Activated gamma-delta T cell (primary cell): ENCODE results near the gene LDB2.
"Not testable (repeated sequence)": the region's sequence is repeated elsewhere in the genome, so short reads cannot be mapped to it uniquely, and the experiment has no call there.

Experiments used
- DNase-seq: peaks from one replicate; lab custom pipeline; 2025; lab: John Stamatoyannopoulos, UW

Gene LDB2

GRCh38 chr4:16544869-16545268 lies 353.6 kb downstream of the LDB2 start:
- DNase-seq = no peak

GRCh38 chr4:16544251-16544721 lies 354.2 kb downstream of the LDB2 start:
- no peak for DNase-seq

- no peak for DNase-seq
Observed at GRCh38 chr4:16537926-16538325, 360.5 kb downstream of the LDB2 start.

GRCh38 chr4:16532240-16532970 lies 366.0 kb downstream of the LDB2 start:
- DNase-seq = no peak

- DNase-seq = no peak
Observed at GRCh38 chr4:16530688-16531635, 367.5 kb downstream of the LDB2 start.

GRCh38 chr4:16524911-16525554 lies 373.4 kb downstream of the LDB2 start:
- DNase-seq = no peak

GRCh38 chr4:16524406-16524805 lies 374.0 kb downstream of the LDB2 start:
- DNase-seq = no peak

GRCh38 chr4:16523526-16523925 lies 374.9 kb downstream of the LDB2 start:
- not testable (repeated sequence) for DNase-seq

- DNase-seq = no peak
Observed at GRCh38 chr4:16521156-16521915, 377.1 kb downstream of the LDB2 start.

GRCh38 chr4:16516796-16517439 lies 381.5 kb downstream of the LDB2 start:
- DNase-seq = no peak

GRCh38 chr4:16513876-16514275 lies 384.6 kb downstream of the LDB2 start:
- DNase-seq = no peak

- DNase-seq = no peak
Observed at GRCh38 chr4:16508968-16509367, 389.5 kb downstream of the LDB2 start.

GRCh38 chr4:16505726-16506125 lies 392.7 kb downstream of the LDB2 start:
- DNase-seq = no peak

GRCh38 chr4:16505267-16505666 lies 393.2 kb downstream of the LDB2 start:
- DNase-seq = no peak

- no peak for DNase-seq
Observed at GRCh38 chr4:16503421-16504100, 394.9 kb downstream of the LDB2 start.

- no peak for DNase-seq
Observed at GRCh38 chr4:16498978-16499377, 399.5 kb downstream of the LDB2 start.

GRCh38 chr4:16496501-16496900 lies 401.9 kb downstream of the LDB2 start:
- no peak for DNase-seq

GRCh38 chr4:16492872-16493271 lies 405.6 kb downstream of the LDB2 start:
- no peak for DNase-seq

- DNase-seq = no peak
Observed at GRCh38 chr4:16489226-16489625, 409.2 kb downstream of the LDB2 start.

- DNase-seq = no peak
Observed at GRCh38 chr4:16488084-16488483, 410.4 kb downstream of the LDB2 start.

- DNase-seq = no peak
Observed at GRCh38 chr4:16484711-16485110, 413.7 kb downstream of the LDB2 start.
